GM11168 (cell line): ENCODE measurements around the gene ERAS.

Experiments
- in situ Hi-C: fragments of 300-500 bp; cut with MboI; formaldehyde crosslinking; loops from one replicate; pipeline ENCODE4 v1.12.0; 2022; ENCODE audit warnings: low sequenced_read_pairs; ENCODE audit not compliant: unreplicated experiment

The ERAS gene, protein sequence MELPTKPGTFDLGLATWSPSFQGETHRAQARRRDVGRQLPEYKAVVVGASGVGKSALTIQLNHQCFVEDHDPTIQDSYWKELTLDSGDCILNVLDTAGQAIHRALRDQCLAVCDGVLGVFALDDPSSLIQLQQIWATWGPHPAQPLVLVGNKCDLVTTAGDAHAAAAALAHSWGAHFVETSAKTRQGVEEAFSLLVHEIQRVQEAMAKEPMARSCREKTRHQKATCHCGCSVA

DNA sequence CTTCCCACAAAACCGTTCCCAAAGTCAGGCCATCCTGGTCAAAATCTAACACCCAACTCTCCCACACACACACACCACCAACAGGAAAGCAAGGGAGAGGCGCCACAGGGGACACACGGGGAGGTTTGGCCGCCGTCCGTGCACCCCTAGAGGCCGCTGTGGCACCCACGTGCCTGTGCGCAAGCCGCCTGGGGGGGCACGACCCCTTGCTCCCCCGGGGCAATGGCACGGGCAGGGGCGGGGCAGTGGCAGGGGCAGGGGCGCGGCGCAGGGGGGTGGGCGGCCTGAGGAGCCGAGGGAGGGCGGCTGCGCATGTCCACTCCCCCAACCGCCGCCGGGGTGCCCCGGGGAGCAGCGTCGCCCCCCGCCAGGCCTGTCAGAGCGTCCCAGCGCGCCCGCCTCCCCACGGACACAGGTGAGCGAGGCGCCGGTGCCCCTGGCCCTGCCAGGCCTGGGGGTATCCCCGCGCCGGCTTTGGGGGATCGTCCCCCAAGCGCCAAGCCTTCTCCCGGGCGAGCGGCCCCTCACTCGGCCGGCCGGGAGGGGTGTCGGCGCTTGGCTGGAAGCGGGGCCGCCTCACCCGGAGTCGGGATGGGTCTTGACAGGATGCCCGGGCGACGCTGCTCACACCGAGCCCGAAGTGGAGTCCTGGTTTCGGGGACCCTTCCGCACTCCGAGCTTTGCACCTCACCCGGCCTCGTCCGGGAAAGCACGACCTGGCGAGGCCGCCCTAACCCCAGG lies at the start of gene ERAS:
ERAS (plus strand) TSS at position 379 of the 741 bp plus-strand sequence. CDS start 2,611 bp downstream, outside the sequence.
- in situ Hi-C loops: no loop called here

DNA sequence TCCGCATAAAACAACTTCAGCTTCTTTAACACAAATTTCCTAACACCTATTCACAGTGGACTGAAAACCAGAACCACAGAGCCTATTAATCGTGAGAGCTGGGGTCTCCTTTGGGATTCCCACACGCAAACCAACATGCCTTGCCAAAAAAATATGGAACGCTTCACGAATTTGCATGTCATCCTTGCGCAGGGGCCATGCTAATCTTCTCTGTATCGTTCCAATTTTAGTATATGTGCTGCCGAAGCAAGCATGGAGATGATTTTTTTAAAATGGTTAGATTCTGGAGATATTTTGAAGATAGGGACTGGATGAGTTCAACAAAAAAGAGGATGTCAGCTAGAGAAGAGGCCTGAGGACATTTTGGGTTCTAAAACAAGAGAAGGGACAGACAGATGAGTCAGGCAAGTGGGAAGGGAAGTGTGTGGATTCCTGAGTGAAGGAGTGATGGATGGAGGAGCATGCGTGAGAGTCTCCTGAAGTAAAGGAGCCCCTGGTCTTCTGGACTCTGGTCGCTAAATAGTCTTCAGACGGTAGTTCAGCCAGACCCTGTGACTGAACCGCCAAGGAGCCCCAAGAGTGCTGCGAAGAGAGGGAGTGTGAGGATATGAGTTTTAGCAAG lies 49.4 kb upstream of the ERAS start:
- in situ Hi-C loops: no loop called here

DNA sequence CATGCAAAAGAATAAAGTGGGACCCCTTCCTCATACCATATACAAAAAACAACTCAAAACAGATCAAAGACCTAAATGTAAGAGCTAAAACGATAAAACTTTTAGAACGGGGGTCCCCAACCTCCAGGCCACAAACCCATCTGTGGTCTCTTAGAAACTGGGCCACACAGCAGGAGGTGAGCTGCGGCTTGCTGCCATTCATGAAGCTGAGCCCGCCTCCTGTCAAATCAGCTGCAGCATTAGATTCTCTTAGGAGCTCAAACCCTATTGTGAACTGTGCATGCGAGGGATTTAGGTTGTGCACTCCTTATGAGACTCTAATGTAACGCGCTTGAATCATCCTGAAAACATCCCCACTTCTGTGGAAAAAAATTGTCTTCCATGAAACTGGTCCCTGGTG lies 46.9 kb upstream of the ERAS start:
- in situ Hi-C loops: no loop called here

DNA sequence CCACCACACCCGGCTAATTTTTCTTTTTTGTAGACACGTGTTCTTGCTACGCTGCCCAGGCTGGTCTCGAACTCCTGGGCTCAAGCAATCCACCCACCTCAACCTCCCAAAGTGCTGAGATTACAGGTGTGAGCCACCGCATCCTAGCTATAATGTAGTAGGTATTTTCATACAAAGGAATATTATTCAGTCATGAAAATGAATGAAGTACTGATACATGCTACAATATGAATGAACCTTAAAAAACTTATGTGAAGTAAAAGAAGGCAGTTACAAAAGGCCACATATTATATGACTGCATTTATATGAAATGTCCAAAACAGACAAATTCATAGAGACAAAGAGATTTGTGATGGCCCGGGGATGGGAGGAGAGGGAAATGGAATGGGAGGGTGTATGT lies 44.6 kb upstream of the ERAS start:
- in situ Hi-C loops: no loop called here

DNA sequence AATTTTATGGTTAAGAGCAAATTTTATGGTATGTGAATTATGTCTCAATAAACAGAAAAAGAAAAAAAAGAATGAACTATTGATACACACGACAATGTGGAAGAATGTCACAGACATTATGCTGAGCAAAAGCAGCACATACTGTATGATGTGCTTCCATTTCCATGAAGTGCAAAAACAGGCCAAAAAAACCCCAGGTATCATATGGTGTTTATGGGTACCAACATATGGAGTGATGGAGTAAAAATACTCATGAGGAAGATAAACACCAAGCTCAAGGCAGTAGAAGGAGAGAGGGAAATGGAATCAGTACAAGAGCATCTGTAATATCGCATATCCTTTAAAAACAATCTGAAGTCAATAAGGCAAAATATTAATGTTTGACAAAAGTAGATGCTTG lies 44.1 kb upstream of the ERAS start:
- in situ Hi-C loops: no loop called here

DNA sequence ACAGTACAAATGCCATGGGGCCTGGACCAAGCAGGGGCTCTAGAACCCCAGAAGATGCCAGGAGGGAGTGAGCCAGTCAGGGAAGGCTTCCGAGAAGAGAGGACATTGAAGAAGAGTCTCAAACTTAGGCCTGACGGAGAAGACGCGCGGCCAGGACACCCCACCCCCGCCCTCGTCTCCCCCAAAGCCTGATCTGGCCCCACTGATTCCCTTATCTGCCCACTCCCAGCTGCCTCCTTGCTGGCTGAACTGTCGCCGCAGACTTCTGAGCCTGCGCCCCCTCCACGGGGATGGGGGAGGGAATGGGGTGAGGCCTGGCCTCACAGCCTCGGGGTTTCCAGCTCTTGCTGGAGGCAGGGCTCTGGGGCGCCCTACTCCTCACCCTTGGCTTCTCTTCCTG lies 43.5 kb upstream of the ERAS start:
- in situ Hi-C loops: no loop called here

DNA sequence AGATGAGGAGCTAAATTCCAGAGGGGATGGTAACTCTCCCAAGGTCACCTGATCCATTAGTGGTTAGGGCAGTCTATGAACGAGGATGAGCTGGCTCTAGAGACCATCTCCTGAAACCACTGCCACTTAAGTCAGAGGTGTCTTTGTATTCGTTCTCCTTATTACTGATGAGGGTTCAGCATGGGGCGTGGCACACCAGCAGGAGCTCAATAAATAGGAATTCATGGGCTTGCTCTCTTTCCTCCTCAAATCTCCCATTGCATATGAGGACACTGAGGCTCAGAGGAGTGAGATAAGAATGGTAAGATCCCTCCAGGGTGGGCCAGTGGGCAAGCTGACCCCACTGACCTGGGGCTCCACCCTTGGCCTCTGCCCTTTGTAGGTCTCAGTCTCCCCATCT lies 41.6 kb upstream of the ERAS start:
- in situ Hi-C loops: no loop called here

DNA sequence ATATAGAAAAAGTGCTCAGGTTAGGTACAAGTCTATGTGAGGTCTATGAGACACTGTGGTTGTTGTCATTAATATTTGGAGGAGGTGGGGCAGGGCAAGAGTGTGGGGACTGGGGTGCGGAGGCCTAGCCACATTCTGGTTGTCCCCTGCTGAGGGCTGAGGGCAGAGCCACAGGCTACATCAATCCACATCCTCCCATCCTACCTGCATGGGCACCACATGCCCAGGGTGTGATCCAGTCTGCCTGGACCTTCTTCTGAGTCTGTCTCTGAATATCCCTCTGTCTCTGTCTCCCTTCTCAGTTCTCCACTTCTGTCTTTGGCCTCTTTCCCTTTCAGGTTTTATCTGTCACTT lies 41.1 kb upstream of the ERAS start:
- in situ Hi-C loops: no loop called here

DNA sequence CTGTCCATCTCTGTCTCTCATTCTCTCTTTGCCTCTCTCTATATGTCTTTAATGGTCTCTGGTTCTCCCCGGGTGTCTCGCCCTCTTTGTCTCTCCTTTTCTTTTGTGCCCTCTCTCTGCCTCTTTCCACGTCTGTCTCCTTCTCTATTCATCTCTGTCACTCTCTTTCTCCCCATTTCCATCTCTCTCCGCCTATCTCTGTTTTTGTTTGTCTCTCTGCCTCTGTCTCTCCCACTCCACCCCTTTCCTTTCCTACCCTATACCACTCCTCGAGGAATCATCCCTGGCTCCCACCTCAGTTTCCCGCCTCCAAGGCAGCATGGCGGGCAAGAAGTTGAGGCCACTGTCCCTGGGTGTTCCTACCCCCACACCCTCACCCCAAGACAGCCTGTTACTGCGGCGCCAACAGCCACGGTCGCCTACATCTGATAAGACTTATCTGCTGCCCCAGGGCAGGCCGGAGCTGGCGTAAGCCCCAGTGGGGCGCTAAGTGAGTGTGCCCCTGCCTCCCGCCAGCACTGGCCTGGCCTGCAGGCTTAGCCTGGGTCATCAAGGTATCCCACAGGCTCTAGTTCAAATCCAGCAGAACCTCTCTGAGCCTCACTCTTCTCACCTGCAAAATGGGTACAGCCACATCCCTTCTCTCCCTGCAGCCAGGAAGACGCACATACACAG lies 40.6 kb upstream of the ERAS start:
- in situ Hi-C loops: no loop called here

DNA sequence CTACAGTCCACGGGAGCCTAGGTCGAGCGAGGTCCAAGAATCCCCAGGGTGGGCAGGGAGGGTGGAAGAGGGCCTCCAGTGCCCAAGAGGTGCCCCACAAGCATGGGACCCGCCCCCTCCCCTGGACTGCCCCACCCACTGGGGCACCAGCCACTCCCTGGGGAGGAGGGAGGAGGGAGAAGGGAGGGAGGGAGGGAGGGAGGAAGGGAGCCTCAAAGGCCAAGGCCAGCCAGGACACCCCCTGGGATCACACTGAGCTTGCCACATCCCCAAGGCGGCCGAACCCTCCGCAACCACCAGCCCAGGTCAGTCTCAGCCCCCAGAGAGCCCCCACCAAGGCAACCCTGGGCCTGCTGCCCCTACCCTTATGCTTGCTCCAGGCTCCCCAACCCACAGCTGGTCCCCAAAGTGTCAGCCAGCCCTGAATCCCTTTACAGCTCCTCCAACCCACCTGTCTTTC lies 39.9 kb upstream of the ERAS start, which contains the start of gene GATA1:
GATA1 (plus strand) TSS at position 250 of the 460 bp plus-strand sequence. CDS start 4,520 bp downstream, outside the sequence.
- in situ Hi-C loops: no loop called here

DNA sequence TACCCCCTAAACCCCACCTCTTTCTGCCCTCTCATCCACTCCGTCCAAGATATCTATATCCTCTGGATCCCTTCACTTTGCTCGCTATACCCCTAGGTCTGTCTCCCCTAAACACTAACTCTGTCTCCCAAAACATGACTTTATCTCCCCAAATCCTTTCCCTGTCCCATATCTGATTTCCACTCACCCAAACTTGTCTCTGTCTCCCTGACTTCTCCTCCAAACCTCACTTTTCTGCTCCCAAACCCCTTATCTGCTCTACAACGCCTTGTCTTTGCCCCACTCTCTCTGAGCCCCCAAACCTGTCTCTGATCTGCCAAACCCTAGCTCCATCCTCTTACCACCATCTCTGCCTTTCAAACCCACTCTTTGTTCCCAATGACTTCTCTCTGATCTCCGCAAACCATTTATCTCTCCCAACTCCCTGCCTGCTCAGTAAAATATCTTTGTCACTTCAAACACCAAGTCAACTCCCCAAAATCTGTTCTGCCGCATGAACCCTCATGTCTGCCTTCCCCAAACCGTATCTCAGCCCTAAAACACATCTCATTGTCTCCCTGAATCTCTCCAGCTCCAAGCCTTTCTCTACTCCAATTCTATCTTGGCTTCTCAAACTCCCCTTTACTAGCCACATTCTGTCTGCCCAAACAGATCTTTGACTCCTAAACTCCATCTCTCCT lies 39.3 kb upstream of the ERAS start:
- in situ Hi-C loops: no loop called here

DNA sequence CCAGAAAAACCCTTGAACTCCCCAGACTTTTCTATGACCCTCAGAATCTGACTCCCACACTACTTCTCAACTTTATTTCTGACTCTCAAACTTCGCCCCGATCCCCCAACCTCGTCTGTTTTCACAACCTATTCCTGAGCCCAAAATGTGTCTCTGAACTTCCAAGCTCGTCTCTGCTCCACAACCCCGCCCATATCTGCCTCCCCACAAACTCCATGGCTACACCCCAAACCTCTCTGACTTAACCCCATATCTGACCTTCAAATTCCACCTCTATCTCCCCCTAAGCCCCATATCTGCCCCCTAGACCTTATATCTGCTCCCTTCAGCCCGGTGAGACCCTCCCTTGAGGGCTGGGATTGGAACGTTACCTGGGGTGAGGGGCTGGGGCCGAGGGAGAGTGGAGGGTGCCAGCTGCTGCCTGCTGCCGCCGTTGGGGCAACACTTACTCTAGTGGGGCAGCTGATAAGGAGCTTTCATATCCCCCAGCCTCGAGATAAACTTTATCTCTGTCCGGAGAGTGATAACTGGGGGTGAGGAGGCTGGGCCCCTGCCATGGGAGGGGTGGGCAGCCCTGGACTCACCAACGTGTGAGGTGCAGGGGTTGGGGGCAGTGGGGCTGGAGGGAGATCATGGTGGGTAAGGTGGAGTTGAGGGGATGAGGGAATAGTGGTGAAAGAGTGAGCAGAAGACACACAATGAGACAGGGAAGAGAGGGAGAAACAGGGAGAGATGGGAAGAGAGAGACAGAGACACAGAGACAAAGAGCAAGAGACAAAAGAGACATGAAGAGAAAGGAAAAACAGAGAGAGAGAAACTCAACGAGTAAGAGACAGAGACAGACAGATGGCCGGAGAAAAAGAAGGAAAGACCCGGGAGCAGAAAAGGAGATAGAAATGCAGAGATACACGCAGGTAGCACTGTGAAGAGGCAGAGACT lies 38.5 kb upstream of the ERAS start:
- in situ Hi-C loops: no loop called here

DNA sequence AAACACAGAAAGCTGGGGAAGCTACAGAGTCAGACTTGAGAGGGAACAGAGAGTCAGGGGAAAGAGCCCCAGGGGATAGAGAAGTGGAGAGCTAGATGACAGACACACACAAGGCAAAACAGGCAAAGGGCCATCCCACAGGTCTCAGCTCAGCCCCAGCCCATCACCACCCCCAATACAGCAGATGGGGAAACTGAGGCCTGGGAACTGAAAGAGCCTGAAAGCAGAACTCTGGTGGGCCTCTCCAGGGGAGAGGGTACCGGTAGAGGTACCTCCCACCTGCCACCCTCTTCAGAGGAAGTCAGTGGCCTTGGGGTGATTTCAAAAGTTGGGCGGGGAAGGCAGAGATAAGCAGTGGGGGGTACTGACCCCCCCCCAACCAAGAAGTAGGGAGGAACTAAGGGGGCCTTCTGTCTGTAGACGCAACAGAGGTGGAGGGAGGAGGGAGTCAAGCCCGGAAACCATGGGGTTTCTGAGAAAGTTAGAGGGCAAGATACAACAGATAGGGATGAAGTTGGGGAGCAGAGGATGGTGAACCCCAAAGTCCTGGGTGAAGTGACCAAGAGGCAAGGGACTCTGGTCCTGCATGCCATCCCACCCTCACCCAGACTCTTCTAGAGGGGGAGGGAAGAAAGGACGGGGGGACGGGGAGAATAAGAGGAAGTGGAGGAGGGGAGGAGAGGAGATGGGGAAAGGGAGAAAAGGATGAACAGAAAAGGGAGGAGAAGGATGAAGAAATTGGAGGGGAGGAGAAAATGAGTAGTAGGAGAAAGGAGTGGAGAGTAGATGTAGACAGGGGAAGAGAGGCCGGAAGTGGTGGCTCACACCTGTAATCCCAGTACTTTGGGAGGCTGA lies 36.7 kb upstream of the ERAS start:
- in situ Hi-C loops: no loop called here

DNA sequence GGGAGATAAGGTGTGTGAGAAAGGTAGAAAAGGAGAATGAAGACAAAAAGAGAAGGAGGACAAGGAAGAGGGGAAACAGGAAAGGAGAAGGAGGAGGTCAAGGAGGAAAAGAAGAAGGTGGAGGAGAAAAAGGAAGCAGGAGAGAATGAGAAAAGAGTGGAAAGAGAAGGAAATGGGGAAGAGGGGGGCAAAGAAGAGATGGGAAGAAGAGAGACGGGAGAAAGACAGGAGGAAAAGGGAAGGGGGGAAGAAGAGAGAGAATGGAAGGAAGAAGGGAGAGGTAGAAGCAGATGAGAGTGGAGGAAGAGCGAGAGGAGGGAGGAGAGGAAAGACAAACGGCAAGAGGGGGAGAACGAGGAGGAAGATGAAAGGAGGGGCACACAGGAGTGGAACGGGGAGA lies 35.8 kb upstream of the ERAS start:
- in situ Hi-C loops: no loop called here

DNA sequence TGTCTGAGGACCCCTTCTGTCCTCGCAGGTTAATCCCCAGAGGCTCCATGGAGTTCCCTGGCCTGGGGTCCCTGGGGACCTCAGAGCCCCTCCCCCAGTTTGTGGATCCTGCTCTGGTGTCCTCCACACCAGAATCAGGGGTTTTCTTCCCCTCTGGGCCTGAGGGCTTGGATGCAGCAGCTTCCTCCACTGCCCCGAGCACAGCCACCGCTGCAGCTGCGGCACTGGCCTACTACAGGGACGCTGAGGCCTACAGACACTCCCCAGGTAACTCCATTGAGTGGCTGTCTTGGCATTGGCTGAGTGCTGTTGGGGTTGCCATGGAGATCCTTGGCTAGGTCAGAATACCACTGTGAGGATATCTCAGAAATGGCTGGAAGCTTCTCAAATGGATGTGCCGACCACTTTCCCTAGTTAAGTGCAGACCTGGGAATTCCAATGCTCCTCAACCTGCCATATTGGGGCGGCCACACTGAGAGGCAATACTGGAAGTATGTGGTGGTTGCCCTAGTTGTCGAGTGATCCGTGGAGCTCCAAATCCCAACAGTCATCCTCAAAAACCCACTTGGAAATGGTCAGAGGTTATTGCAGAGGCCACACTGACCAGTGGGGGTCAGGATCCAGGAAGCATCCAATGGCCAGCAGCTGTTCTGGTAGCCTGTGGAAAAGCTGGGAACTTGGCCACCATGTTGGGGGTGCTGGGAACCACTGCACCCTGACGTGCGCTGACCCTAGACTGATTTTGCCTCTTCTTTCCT lies 35.1 kb upstream of the ERAS start:
- in situ Hi-C loops: no loop called here

DNA sequence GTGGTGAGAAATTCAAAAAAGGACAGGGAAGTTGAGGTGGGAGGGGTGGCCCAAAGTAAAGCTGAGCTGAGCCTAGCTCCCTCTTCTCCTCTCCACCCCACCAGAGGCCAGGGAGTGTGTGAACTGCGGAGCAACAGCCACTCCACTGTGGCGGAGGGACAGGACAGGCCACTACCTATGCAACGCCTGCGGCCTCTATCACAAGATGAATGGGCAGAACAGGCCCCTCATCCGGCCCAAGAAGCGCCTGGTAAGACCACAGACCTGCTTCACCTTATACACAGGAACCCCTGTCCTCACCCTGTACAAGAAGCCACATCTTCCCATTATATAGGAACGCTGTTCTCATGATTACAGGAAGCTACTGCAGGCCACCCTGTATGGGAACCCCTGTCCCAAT lies 34.1 kb upstream of the ERAS start:
- in situ Hi-C loops: no loop called here

DNA sequence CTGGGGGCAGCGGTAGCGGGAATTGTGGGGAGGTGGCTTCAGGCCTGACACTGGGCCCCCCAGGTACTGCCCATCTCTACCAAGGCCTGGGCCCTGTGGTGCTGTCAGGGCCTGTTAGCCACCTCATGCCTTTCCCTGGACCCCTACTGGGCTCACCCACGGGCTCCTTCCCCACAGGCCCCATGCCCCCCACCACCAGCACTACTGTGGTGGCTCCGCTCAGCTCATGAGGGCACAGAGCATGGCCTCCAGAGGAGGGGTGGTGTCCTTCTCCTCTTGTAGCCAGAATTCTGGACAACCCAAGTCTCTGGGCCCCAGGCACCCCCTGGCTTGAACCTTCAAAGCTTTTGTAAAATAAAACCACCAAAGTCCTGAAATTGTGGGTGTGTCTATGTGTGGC lies 32.4 kb upstream of the ERAS start:
- in situ Hi-C loops: no loop called here
